DOHH2 (cell line): ENCODE measurements around the gene CARD8.
A peak's percentile ranks its signal among the peaks of the same experiment; 100 is the strongest.
"Not testable (repeated sequence)": the region's sequence is repeated elsewhere in the genome, so short reads cannot be mapped to it uniquely, and the experiment has no call there.

ENCODE experiments used
- H3F3A ChIP-seq: fragments of 200-600 bp; sonication (generic), shearing (Covaris generic); 2 replicates; pipeline ENCODE4 v1.6.0; 2016; ENCODE audit warnings: antibody characterized with exemption, mild to moderate bottlenecking; ENCODE audit not compliant: control insufficient read depth, insufficient read depth
- H3K27ac ChIP-seq: fragments of 200-600 bp; sonication (generic); 2 replicates; pipeline ENCODE4 v1.5.1; 2014; ENCODE audit warnings: low read depth, mild to moderate bottlenecking, low read length, moderate library complexity
- H3K27me3 ChIP-seq: fragments of 200-600 bp; sonication (generic); 2 replicates; pipeline ENCODE4 v1.6.1; 2014; ENCODE audit warnings: mild to moderate bottlenecking, low read length, mixed read lengths; ENCODE audit not compliant: control insufficient read depth
- H3K36me3 ChIP-seq: fragments of 200-600 bp; sonication (generic); 2 replicates; pipeline ENCODE4 v1.6.1; 2014; ENCODE audit warnings: mild to moderate bottlenecking, low read length, moderate library complexity, mixed read lengths; ENCODE audit not compliant: control insufficient read depth
- H3K4me1 ChIP-seq: fragments of 200-600 bp; sonication (generic); 2 replicates; pipeline ENCODE4 v1.6.1; 2014; ENCODE audit warnings: mild to moderate bottlenecking, low read length, mixed read lengths; ENCODE audit not compliant: control insufficient read depth
- H3K4me2 ChIP-seq: fragments of 200-600 bp; sonication (generic); 2 replicates; pipeline ENCODE4 v1.6.0; 2014; ENCODE audit warnings: mild to moderate bottlenecking, low read length, moderate library complexity
- H3K4me3 ChIP-seq: fragments of 200-600 bp; sonication (generic); 2 replicates; pipeline ENCODE4 v1.5.1; 2014; ENCODE audit warnings: mild to moderate bottlenecking, low read length, mixed read lengths
- H3K79me2 ChIP-seq: fragments of 200-600 bp; sonication (generic); 2 replicates; pipeline ENCODE4 v1.6.1; 2014; ENCODE audit warnings: mild to moderate bottlenecking, low read length, mixed read lengths; ENCODE audit not compliant: control insufficient read depth
- H3K9me2 ChIP-seq: fragments of 200-600 bp; sonication (generic); replicated peaks from 2 replicates; pipeline ENCODE4 v1.6.1; 2014; ENCODE audit warnings: mild to moderate bottlenecking, low read length, mixed read lengths; ENCODE audit not compliant: control insufficient read depth
- H3K9me3 ChIP-seq: fragments of 200-600 bp; sonication (generic); 2 replicates; pipeline ENCODE4 v1.6.1; 2014; ENCODE audit warnings: antibody characterized with exemption, low read length, mixed read lengths; ENCODE audit not compliant: control insufficient read depth, insufficient read depth
- H4K20me1 ChIP-seq: fragments of 200-600 bp; sonication (generic); 2 replicates; pipeline ENCODE4 v1.6.0; 2014; ENCODE audit warnings: low read depth, mild to moderate bottlenecking, antibody characterized with exemption, low read length, moderate library complexity; ENCODE audit not compliant: control insufficient read depth, insufficient read depth
- CTCF ChIP-seq: fragments of 200-600 bp; sonication (generic); IDR thresholded peaks from one replicate; pipeline ENCODE4 v1.5.1; 2014; ENCODE audit warnings: antibody characterized with exemption, mild to moderate bottlenecking, low read depth, low read length; ENCODE audit not compliant: poor library complexity, severe bottlenecking
- EZH2phosphoT487 ChIP-seq: fragments of 200-600 bp; sonication (generic); IDR thresholded peaks from 2 replicates; pipeline ENCODE4 v1.6.1; 2017; ENCODE audit warnings: borderline replicate concordance, mild to moderate bottlenecking, antibody characterized with exemption, low read length, moderate library complexity, mixed read lengths

Gene CARD8

GRCh38 chr19:48296963-48297734, 41.4 kb upstream of the CARD8 start:
- no peak overlapping the region for H3K27ac ChIP-seq
- no peaks in the 10 kb centered on the region for H3F3A ChIP-seq

GRCh38 chr19:48295458-48295857, 39.7 kb upstream of the CARD8 start:
- H3K79me2 ChIP-seq: no peaks in the 10 kb centered on the region
- peaks cover 5% of the 10 kb centered on the region for H3K4me1 ChIP-seq
- no peaks in the 10 kb centered on the region for H4K20me1 ChIP-seq
- no peak overlapping the region for H3K4me3 ChIP-seq
- H3K27me3 ChIP-seq: peaks cover 7% of the 10 kb centered on the region
- TF ChIP-seq EZH2phosphoT487 (no peak), CTCF (no peak)
- no peaks in the 10 kb centered on the region for H3K36me3 ChIP-seq
- H3K4me2 ChIP-seq: no peak overlapping the region
- no peaks in the 10 kb centered on the region for H3K9me3 ChIP-seq
- no peak overlapping the region for H3K27ac ChIP-seq
- H3F3A ChIP-seq: no peaks in the 10 kb centered on the region
- no peaks in the 10 kb centered on the region for H3K9me2 ChIP-seq

More at GRCh38 chr19:48296963-48297734, 41.4 kb upstream of the CARD8 start:
- peaks cover 3% of the 10 kb centered on the region; the same call in 1 of the 2 replicates for H3K27me3 ChIP-seq
- H3K79me2 ChIP-seq: no peaks in the 10 kb centered on the region
- no peaks in the 10 kb centered on the region for H4K20me1 ChIP-seq
- H3K4me3 ChIP-seq: no peak overlapping the region
- H3K9me2 ChIP-seq: no peaks in the 10 kb centered on the region
- TF ChIP-seq EZH2phosphoT487 (no peak), CTCF (no peak)
- no peaks in the 10 kb centered on the region for H3K4me1 ChIP-seq
- H3K36me3 ChIP-seq: no peaks in the 10 kb centered on the region
- H3K4me2 ChIP-seq: no peak overlapping the region
- H3K9me3 ChIP-seq: no peaks in the 10 kb centered on the region

GRCh38 chr19:48292798-48293197, 37.1 kb upstream of the CARD8 start:
- Histone ChIP-seq H3K4me2 (no peak overlapping the region), H3F3A (no peaks in the 10 kb centered on the region), H3K79me2 (no peaks in the 10 kb centered on the region), H3K9me2 (no peaks in the 10 kb centered on the region), H3K36me3 (no peaks in the 10 kb centered on the region), H3K27ac (no peak overlapping the region), H3K4me1 (peaks cover 5% of the 10 kb centered on the region), H4K20me1 (no peaks in the 10 kb centered on the region), H3K27me3 (peaks cover 11% of the 10 kb centered on the region), H3K9me3 (no peaks in the 10 kb centered on the region), H3K4me3 (no peak overlapping the region)
- TF ChIP-seq CTCF: no peak
- no peak for TF ChIP-seq EZH2phosphoT487

- Histone ChIP-seq H3K4me2 (peak overlapping the region; percentile 90), H3K27me3 (peaks cover 11% of the 10 kb centered on the region), H3K4me3 (peak overlapping the region; percentile 70)
- H3K9me2 ChIP-seq, H3F3A ChIP-seq, H3K27ac ChIP-seq, H3K36me3 ChIP-seq, H3K9me3 ChIP-seq, H3K79me2 ChIP-seq, H4K20me1 ChIP-seq, H3K4me1 ChIP-seq: not testable (repeated sequence)
These were observed 35.7 kb upstream of the CARD8 start for GRCh38 chr19:48291489-48291815.
